Astrocyte of the cerebellum (primary cell): ENCODE results near the gene TNFAIP3.

Experiments used
- DNase-seq: peaks from one replicate; pipeline ENCODE4 v3.0.0-alpha.2; 2011; ENCODE audit warnings: low read depth
- H3K4me3 ChIP-seq: 2 replicates; pipeline ENCODE4 v1.5.1; 2011; ENCODE audit warnings: mild to moderate bottlenecking, low read depth, low read length, moderate library complexity
- CTCF ChIP-seq: IDR thresholded peaks from 2 replicates; pipeline ENCODE4 v1.5.1; 2012; ENCODE audit warnings: low read length, low read depth, moderate library complexity, mild to moderate bottlenecking; ENCODE audit errors: missing control alignments
- in situ Hi-C: cut with HindIII; loops from 2 replicates; pipeline ENCODE4 v1.10.0; 2017; ENCODE audit warnings: low sequenced_read_pairs

The TNFAIP3 gene

DNA sequence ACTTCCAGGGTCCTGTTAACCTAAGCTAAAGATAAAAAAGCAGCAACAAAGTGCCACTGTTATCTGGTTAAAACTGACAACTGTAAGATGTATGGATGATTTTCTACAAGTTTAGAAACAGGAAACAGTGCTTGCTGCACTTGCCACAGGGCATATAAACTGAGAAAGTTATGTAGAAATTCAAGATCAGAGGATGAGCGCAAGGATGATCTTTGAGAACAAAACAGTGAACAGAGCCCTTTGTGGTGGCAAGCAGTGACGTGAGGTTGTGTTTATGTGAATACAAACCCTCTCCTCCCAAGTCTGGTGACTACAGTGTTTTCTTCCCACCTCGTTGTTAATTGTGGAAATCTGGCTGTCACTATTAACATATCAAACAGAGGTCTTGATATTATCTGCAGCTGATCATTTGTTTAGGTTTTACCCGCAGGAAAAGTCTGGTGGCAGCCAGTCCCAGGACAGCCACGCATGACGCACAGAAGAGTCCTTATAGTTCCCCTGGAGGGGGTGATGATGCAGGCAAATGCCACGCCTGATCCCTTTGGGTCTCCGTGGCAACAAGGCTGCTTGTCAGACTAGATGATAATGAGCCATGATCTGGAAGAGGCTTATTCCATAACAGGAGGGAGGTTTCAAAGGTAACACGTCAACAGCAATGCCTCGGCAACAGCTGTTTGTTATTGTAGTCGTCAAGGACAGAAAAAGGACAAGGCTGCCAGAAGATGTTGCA lies 43.1 kb upstream of the TNFAIP3 start:
- TF ChIP-seq CTCF = no peak
- DNase-seq = no peak
- in situ Hi-C loops = no loop called here
- no peak overlapping the region for H3K4me3 ChIP-seq

GRCh38 chr6:137824556-137824879 lies 42.5 kb upstream of the TNFAIP3 start:
- DNase-seq = no peak
- in situ Hi-C loops = no loop called here
- no peak for TF ChIP-seq CTCF
- no peak overlapping the region for H3K4me3 ChIP-seq

GRCh38 chr6:137824896-137825295 lies 42.2 kb upstream of the TNFAIP3 start:
- H3K4me3 ChIP-seq = no peak overlapping the region
- DNase-seq = no peak
- TF ChIP-seq CTCF = no peak
- in situ Hi-C loops = no loop called here

DNA sequence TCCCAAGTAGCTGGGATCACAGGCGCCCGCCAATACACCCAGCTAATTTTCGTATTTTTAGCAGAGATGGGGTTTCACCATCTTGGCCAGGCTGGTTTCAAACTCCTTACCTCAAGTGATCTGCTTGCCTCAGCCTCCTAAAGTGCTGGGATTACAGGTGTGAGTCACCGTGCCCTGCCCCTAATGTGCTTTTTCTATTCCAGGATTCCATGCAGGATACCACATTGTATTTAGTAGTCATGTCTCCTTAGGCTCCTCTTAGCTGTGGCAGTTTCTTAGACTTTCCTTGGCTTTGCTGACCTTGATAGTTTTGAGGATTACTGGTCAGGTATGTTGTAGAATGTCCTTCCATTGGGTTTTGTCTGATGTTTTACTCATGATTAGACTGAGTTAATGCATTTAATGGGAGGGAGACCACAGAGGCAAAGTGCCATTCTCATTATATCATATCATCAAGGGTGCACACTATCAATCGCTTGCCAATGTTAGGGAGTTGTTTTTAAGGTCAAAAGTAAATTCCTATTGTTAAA lies 39.6 kb upstream of the TNFAIP3 start:
- no peak overlapping the region for H3K4me3 ChIP-seq
- no peak for DNase-seq
- TF ChIP-seq CTCF = no peak
- in situ Hi-C loops = no loop called here

- TF ChIP-seq CTCF = no peak
- DNase-seq = no peak
- in situ Hi-C loops = no loop called here
- H3K4me3 ChIP-seq = no peak overlapping the region
Measured at GRCh38 chr6:137827977-137828810, 38.9 kb upstream of the TNFAIP3 start.

DNA sequence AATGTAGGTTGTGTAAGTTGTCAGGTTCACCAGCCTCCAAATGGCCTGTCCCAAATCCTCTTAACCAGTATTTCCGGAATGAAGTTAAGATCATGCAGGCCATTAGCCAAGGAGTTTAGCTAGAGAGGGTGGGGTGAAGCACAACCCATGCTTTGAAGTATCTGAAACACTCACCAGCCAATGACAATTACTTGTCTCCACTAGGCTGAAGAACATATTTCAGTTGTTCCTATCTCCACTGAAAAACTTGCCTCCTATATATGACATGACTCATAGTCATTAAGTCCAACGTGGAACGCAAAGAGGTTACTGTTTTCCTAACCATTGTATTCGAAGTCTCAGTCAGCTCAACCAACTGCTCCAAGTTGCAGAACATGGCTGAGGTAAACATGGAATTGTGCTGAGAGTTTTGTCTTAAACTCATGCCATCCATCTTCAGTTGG lies 37.4 kb upstream of the TNFAIP3 start:
- no peak overlapping the region for H3K4me3 ChIP-seq
- DNase-seq = no peak
- in situ Hi-C loops = no loop called here
- no peak for TF ChIP-seq CTCF
